GM19328 (cell line): ENCODE data around the gene SLCO2A1.
"Not testable (repeated sequence)": the region's sequence is repeated elsewhere in the genome, so short reads cannot be mapped to it uniquely, and the experiment has no call there.

Source experiments
- ATAC-seq: cut with Tn5 transposase; IDR thresholded peaks from one replicate; pipeline ENCODE4 v1.9.1; 2021; ENCODE audit warnings: mild to moderate bottlenecking, moderate library complexity; ENCODE audit not compliant: unreplicated experiment

SLCO2A1 gene

GRCh38 chr3:134029734-134030378, at the start of gene SLCO2A1:
SLCO2A1 (minus strand) TSS chr3:134029925; CDS start chr3:134029802, 123 bp downstream.
- no peak for ATAC-seq

- ATAC-seq, result no peak
Observed at GRCh38 chr3:134079111-134079547, 49.4 kb upstream of the SLCO2A1 start.

GRCh38 chr3:134078169-134078831, 48.6 kb upstream of the SLCO2A1 start:
- no peak for ATAC-seq

- ATAC-seq, result no peak
Observed at GRCh38 chr3:134077649-134078161, 48.0 kb upstream of the SLCO2A1 start.

GRCh38 chr3:134076851-134077250, 47.1 kb upstream of the SLCO2A1 start:
- no peak for ATAC-seq

GRCh38 chr3:134075846-134076245, 46.1 kb upstream of the SLCO2A1 start:
- no peak for ATAC-seq

- ATAC-seq, result no peak
Observed at GRCh38 chr3:134075568-134075825, 45.8 kb upstream of the SLCO2A1 start.

- no peak for ATAC-seq
Observed at GRCh38 chr3:134074790-134075567, 45.3 kb upstream of the SLCO2A1 start.

GRCh38 chr3:134074001-134074789, 44.5 kb upstream of the SLCO2A1 start:
- ATAC-seq, result no peak

GRCh38 chr3:134073583-134073945, 43.8 kb upstream of the SLCO2A1 start:
- no peak for ATAC-seq

- no peak for ATAC-seq
Observed at GRCh38 chr3:134072881-134073582, 43.3 kb upstream of the SLCO2A1 start.

GRCh38 chr3:134070281-134070680, 40.6 kb upstream of the SLCO2A1 start:
- ATAC-seq, result not testable (repeated sequence)

GRCh38 chr3:134068429-134068828, 38.7 kb upstream of the SLCO2A1 start:
- ATAC-seq, result no peak

GRCh38 chr3:134067531-134068161, 37.9 kb upstream of the SLCO2A1 start:
- ATAC-seq, result no peak

GRCh38 chr3:134066651-134067530, 37.2 kb upstream of the SLCO2A1 start:
- no peak for ATAC-seq

- ATAC-seq, result no peak
Observed at GRCh38 chr3:134066158-134066541, 36.4 kb upstream of the SLCO2A1 start.

- ATAC-seq, result no peak
Observed at GRCh38 chr3:134065252-134066157, 35.8 kb upstream of the SLCO2A1 start.

- no peak for ATAC-seq
Observed at GRCh38 chr3:134064081-134064480, 34.4 kb upstream of the SLCO2A1 start.
